ENCODE measurements around the gene ZDHHC6.

GRCh38 chr10:112446855-112447619 is at the start of gene ZDHHC6, which contains the start of gene VTI1A:
- TF ChIP-seq CTCF (IDR thresholded peaks at IDR 0.05), result peak in 4 of 7 experiments; percentile 2 to 38 (median 28)
- peak; percentile 53 to 91 (median 87) for TF ChIP-seq POLR2A (IDR thresholded peaks at IDR 0.05)
